SK-N-SH (cell line): ENCODE results near the gene VAMP3. TPM values are rescaled to one million over a fixed set of nuclear protein-coding genes. Genes with fewer than 3 reads are reported as not detected.

Experiments used
- CTCF ChIA-PET: fragments of 300-600, 350-600 bp; formaldehyde crosslinking; extraction: SDS; loops from one replicate; lab custom pipeline; 2021; lab: Yijun Ruan, JAX
- POLR2A ChIA-PET: fragments of 350-600 bp; sonication (Branson Sonifier 250); formaldehyde crosslinking; extraction: SDS; loops from one replicate; lab custom pipeline; 2020; ENCODE audit warnings: antibody characterized with exemption, inconsistent platforms; lab: Yijun Ruan, JAX
- DNase-seq: peaks from one replicate; pipeline ENCODE4 v3.0.0; 2012
- H2AFZ ChIP-seq: fragments of 200-600 bp; sonication (generic); 2 replicates; pipeline ENCODE4 v1.8.1; 2016; ENCODE audit warnings: antibody characterized with exemption, mild to moderate bottlenecking, low read depth
- H3F3A ChIP-seq: fragments of 200-600 bp; sonication (generic); replicated peaks from 2 replicates; pipeline ENCODE3; 2016; ENCODE audit warnings: antibody characterized with exemption, mild to moderate bottlenecking; ENCODE audit not compliant: insufficient read depth
- H3K27ac ChIP-seq, 2 experiments: fragments of 200-500 bp in 1 of 2; fragments of 200-600 bp in 1 of 2; sonication (Bioruptor generic) in 1 of 2; sonication (generic), shearing (Covaris generic) in 1 of 2; 2 replicates each; pipeline versions ENCODE4 v1.5.1 to v1.6.1; 2014 to 2016; ENCODE audit warnings: low read depth in 2 of 2, inconsistent platforms in 1 of 2, low read length in 1 of 2, mild to moderate bottlenecking in 1 of 2, mixed read lengths in 1 of 2
- H3K27me3 ChIP-seq: fragments of 200-600 bp; sonication (generic), shearing (Covaris generic); 2 replicates; pipeline ENCODE4 v1.6.1; 2016; ENCODE audit warnings: mixed run types; ENCODE audit not compliant: insufficient read depth
- H3K36me3 ChIP-seq, 2 experiments: fragments of 200-500 bp in 1 of 2; fragments of 200-600 bp in 1 of 2; sonication (Bioruptor generic) in 1 of 2; sonication (generic) in 1 of 2; replicated peaks in 1 of 2; 2 replicates each; pipeline versions ENCODE3 to v1.5.1; 2014 to 2016; ENCODE audit warnings: low read length in 1 of 2, mild to moderate bottlenecking in 1 of 2; ENCODE audit not compliant: insufficient read depth in 2 of 2, control insufficient read depth in 1 of 2
- H3K4me1 ChIP-seq, 2 experiments: fragments of 200-500 bp in 1 of 2; fragments of 200-600 bp in 1 of 2; sonication (Bioruptor generic) in 1 of 2; sonication (generic), shearing (Covaris generic) in 1 of 2; 2 replicates each; pipeline versions ENCODE4 v1.5.1 to v1.6.1; 2014 to 2016; ENCODE audit warnings: low read depth in 1 of 2, low read length in 1 of 2, mixed run types in 1 of 2; ENCODE audit not compliant: insufficient read depth in 2 of 2, control insufficient read depth in 1 of 2
- H3K4me2 ChIP-seq: fragments of 200-600 bp; sonication (generic), shearing (Covaris generic); 2 replicates; pipeline ENCODE4 v1.6.1; 2017; ENCODE audit warnings: mixed run types
- H3K4me3 ChIP-seq, 2 experiments: fragments of 200-500 bp in 1 of 2; fragments of 200-600 bp in 1 of 2; sonication (Bioruptor generic) in 1 of 2; sonication (generic), shearing (Covaris generic) in 1 of 2; 2 replicates each; pipeline versions ENCODE4 v1.5.1 to v1.8.1; 2014 to 2016; ENCODE audit warnings: low read depth in 2 of 2, inconsistent platforms in 1 of 2, low read length in 1 of 2, mild to moderate bottlenecking in 1 of 2, mixed read lengths in 1 of 2, moderate library complexity in 1 of 2
- H3K79me2 ChIP-seq: fragments of 200-600 bp; sonication (generic); 2 replicates; pipeline ENCODE4 v1.8.1; 2017; ENCODE audit warnings: mild to moderate bottlenecking; ENCODE audit not compliant: insufficient read depth
- H3K9ac ChIP-seq: fragments of 200-600 bp; sonication (generic); 2 replicates; pipeline ENCODE4 v1.6.1; 2017; ENCODE audit warnings: mixed run types
- H3K9me2 ChIP-seq: fragments of 200-600 bp; sonication (generic); 2 replicates; pipeline ENCODE4 v1.6.1; 2017; ENCODE audit warnings: mixed run types
- H3K9me3 ChIP-seq: fragments of 200-600 bp; sonication (generic); 2 replicates; pipeline ENCODE4 v1.6.1; 2017; ENCODE audit warnings: mixed run types, mild to moderate bottlenecking, moderate library complexity
- H4K20me1 ChIP-seq: fragments of 200-600 bp; sonication (generic); 2 replicates; pipeline ENCODE4 v1.6.1; 2017; ENCODE audit warnings: mild to moderate bottlenecking, mixed run types; ENCODE audit not compliant: insufficient read depth
- GATA2 ChIP-seq: sonication (generic); formaldehyde crosslinking; IDR thresholded peaks from 2 replicates; pipeline ENCODE4 v1.5.0; 2020; ENCODE audit warnings: mild to moderate bottlenecking, missing genetic modification reagents
- IRF3 ChIP-seq: fragments of 150-350 bp; IDR thresholded peaks from 2 replicates; pipeline ENCODE4 v1.6.1; 2016; ENCODE audit warnings: mild to moderate bottlenecking, low read depth, low read length
- JUND ChIP-seq: IDR thresholded peaks from 2 replicates; pipeline ENCODE4 v1.4.0; 2012
- MAX ChIP-seq: IDR thresholded peaks from 2 replicates; pipeline ENCODE4 v1.4.0; 2012; ENCODE audit warnings: low read depth
- MEF2A ChIP-seq: IDR thresholded peaks from 2 replicates; pipeline ENCODE4 v1.4.0; 2012; ENCODE audit warnings: low read depth, borderline replicate concordance
- NFIC ChIP-seq: IDR thresholded peaks from 2 replicates; pipeline ENCODE4 v1.4.0; 2012; ENCODE audit warnings: borderline replicate concordance
- NRF1 ChIP-seq: IDR thresholded peaks from 2 replicates; pipeline ENCODE4 v1.6.1; 2012; ENCODE audit warnings: low read depth, mild to moderate bottlenecking, low read length
- PBX3 ChIP-seq: IDR thresholded peaks from 2 replicates; pipeline ENCODE4; 2012
- RAD21 ChIP-seq: IDR thresholded peaks from 2 replicates; pipeline ENCODE4 v1.6.1; 2012; ENCODE audit warnings: mild to moderate bottlenecking, low read length
- REST ChIP-seq: IDR thresholded peaks from 2 replicates; pipeline ENCODE4 v1.6.1; 2012; ENCODE audit warnings: mild to moderate bottlenecking, low read depth, low read length, moderate library complexity
- RXRA ChIP-seq: IDR thresholded peaks from 2 replicates; pipeline ENCODE4 v1.4.0; 2012; ENCODE audit warnings: low read depth, mild to moderate bottlenecking, borderline replicate concordance
- SIN3A ChIP-seq: IDR thresholded peaks from 2 replicates; pipeline ENCODE4 v1.6.1; 2012; ENCODE audit warnings: low read depth, mild to moderate bottlenecking, low read length, moderate library complexity, borderline replicate concordance
- USF1 ChIP-seq: IDR thresholded peaks from 2 replicates; pipeline ENCODE4 v1.4.0; 2012; ENCODE audit warnings: low read depth, borderline replicate concordance
- ZBTB33 ChIP-seq: IDR thresholded peaks from 2 replicates; pipeline ENCODE4 v1.4.0; 2012; ENCODE audit warnings: low read depth, borderline replicate concordance
- WGBS: methylation state at CpG from one replicate; pipeline ENCODE4 v1.1.6; 2017; ENCODE audit warnings: low lambda C conversion rate; 5-methylcytosine and 5-hydroxymethylcytosine counted together
- polyA plus RNA-seq, 3 experiments: library from polyadenylated mRNA; depleted of rRNA; stranded (reverse); fragments of >200 nt; gene quantifications; 2 replicates each; pipeline ENCODE4 v1.2.3, GENCODE V29; 2012

VAMP3 gene
- polyA plus RNA-seq, 1 of the 3 experiments (the other 2 are of a cell fraction) = 96.4 TPM

DNA sequence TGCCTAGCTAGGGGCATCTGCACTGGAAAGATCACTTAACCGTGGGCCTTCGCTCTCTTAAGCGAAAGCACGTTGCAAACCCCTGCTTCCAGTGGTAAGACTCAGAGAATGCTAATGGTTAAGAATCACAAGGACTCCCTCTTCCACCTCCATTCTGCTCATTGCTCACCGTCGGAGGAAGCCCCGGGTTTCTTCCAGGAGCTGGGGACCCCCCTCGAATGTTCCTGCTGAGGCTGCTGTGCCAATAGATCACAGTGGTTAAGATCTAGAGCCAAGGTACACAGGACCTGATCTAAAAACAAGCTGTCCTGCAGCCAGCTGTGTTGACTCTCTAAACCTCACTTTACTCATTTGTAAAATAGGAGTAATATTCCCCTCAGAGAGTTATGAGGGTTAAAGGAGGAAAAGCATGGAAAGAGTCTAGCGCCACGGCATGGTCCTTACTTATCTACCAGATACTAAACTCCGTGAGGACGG, 765 bp downstream of the VAMP3 start (continued):
- TF ChIP-seq ZBTB33 = no peak

DNA sequence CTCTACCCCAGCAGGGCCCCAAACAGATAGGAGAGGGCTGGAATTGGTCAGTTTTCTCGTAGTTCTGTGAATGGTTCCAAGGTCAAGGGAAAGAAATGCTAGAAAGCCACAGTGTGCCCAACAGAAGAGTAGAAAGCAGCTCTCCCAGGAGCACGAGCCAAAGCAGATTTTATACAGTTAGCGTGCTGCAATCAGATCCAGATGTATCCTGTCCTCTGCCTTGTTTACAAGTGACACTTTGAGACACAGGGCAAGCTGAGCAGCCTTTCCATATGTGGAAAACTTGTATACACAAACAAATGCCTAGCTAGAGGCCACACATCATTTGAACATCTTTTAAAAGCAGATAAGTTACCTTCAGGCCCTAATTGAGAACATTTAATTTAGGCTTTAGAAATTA, 6.5 kb downstream of the VAMP3 start:
- TF ChIP-seq RAD21 (no peak), MEF2A (no peak)
- ChIA-PET POLR2A (no interaction called here), CTCF (interaction anchor here (1.2 to 11.8 kb wide), 2 partner anchors 25 to 109 kb away, joined by 4 to 54 read pairs; no protein-coding TSS in a partner anchor)
- Histone ChIP-seq H3K27me3 (no peaks in the 10 kb centered on the region), H4K20me1 (peaks cover 23% of the 10 kb centered on the region; the same call in 1 of the 2 replicates), H3K4me1 (peaks cover 0 to under 1% of the 10 kb centered on the region in 2 experiments; a peak in 3 of 4 replicates), H3K9me2 (no peaks in the 10 kb centered on the region), H3K9me3 (no peaks in the 10 kb centered on the region), H3F3A (peaks cover 24% of the 10 kb centered on the region), H3K79me2 (peaks cover 43% of the 10 kb centered on the region), H3K36me3 (peaks cover 56 to 63% of the 10 kb centered on the region in 2 experiments), H3K4me2 (no peak overlapping the region), H2AFZ (no peak overlapping the region), H3K27ac (no peak overlapping the region), H3K4me3 (no peak overlapping the region), H3K9ac (no peak overlapping the region)
- no peak for DNase-seq
- WGBS = 95% methylated on average over 3 of the region's 3 CpGs

- Histone ChIP-seq H3K4me1 (no peaks in the 10 kb centered on the region), H3K27ac (no peak overlapping the region), H3K9me3 (no peaks in the 10 kb centered on the region), H3K9ac (no peak overlapping the region), H3F3A (peaks cover 24% of the 10 kb centered on the region), H3K4me2 (no peak overlapping the region), H3K79me2 (peaks cover 37% of the 10 kb centered on the region), H4K20me1 (peaks cover 19% of the 10 kb centered on the region; the same call in 1 of the 2 replicates), H3K4me3 (no peak overlapping the region), H3K9me2 (no peaks in the 10 kb centered on the region), H3K36me3 (peaks cover 55 to 57% of the 10 kb centered on the region in 2 experiments), H3K27me3 (no peaks in the 10 kb centered on the region), H2AFZ (no peak overlapping the region)
- no peak for DNase-seq
- ChIA-PET POLR2A (no interaction called here), CTCF (interaction anchor here (1.2 to 11.8 kb wide), 2 partner anchors 26 to 110 kb away, joined by 4 to 54 read pairs; no protein-coding TSS in a partner anchor)
- 95% methylated on average over 4 of the region's 4 CpGs for WGBS
- TF ChIP-seq RXRA = no peak
- no peak for TF ChIP-seq NFIC
- no peak for TF ChIP-seq NRF1
- no peak for TF ChIP-seq JUND
- no peak for TF ChIP-seq IRF3
- no peak for TF ChIP-seq MAX
- TF ChIP-seq USF1 = no peak
- no peak for TF ChIP-seq GATA2
- no peak for TF ChIP-seq SIN3A
- TF ChIP-seq PBX3 = no peak
- no peak for TF ChIP-seq REST
Measured at GRCh38 chr1:7778133-7778628, 7.1 kb downstream of the VAMP3 start.
